BE2C (cell line): ENCODE results near the gene NCOA6.

ENCODE experiments used
- DNase-seq: peaks from one replicate; pipeline ENCODE4 v3.0.0-alpha.2; 2020
- H3K27me3 ChIP-seq: fragments of 250-450 bp; sonication (Bioruptor Pico); 2 replicates; pipeline ENCODE4 v1.5.1; 2020; ENCODE audit warnings: mild to moderate bottlenecking
- H3K36me3 ChIP-seq: fragments of 250-450 bp; sonication (Bioruptor Pico); 2 replicates; pipeline ENCODE4 v1.5.1; 2020; ENCODE audit warnings: mild to moderate bottlenecking
- H3K4me1 ChIP-seq: fragments of 250-450 bp; sonication (Bioruptor Pico); 2 replicates; pipeline ENCODE4 v1.5.1; 2020
- H3K4me3 ChIP-seq: 2 replicates; pipeline ENCODE4 v1.5.1; 2011; ENCODE audit warnings: low read depth, low read length
- H3K9me3 ChIP-seq: fragments of 250-450 bp; sonication (Bioruptor Pico); 2 replicates; pipeline ENCODE4 v1.5.1; 2020
- TF ChIP-seq, protein P1 (sequence below): IDR thresholded peaks from 2 replicates; pipeline ENCODE4 v1.5.1; 2012; ENCODE audit warnings: mild to moderate bottlenecking, low read depth, low read length

The NCOA6 gene

DNA sequence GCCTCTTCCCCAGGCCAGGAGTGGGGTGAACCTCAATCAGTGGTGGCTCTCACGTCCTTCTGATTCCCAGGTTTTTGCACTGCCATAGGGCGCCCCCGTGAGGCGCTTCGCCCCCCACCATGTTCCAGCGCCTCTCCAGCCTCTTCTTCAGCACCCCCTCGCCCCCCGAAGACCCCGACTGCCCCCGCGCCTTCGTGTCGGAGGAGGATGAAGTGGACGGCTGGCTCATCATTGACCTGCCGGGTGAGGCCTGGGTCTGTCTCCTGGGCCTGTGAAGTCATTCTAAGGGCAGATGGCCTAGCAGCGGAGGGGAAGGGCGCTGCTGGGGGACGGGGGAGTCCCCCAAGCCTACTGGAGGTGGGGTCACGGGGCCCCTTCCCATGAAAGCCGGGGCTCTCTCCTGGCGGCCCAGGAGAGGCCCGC lies 116.8 kb downstream of the NCOA6 start:
- Histone ChIP-seq H3K4me1 (peaks cover 14% of the 10 kb centered on the region), H3K27me3 (no peaks in the 10 kb centered on the region)

DNA sequence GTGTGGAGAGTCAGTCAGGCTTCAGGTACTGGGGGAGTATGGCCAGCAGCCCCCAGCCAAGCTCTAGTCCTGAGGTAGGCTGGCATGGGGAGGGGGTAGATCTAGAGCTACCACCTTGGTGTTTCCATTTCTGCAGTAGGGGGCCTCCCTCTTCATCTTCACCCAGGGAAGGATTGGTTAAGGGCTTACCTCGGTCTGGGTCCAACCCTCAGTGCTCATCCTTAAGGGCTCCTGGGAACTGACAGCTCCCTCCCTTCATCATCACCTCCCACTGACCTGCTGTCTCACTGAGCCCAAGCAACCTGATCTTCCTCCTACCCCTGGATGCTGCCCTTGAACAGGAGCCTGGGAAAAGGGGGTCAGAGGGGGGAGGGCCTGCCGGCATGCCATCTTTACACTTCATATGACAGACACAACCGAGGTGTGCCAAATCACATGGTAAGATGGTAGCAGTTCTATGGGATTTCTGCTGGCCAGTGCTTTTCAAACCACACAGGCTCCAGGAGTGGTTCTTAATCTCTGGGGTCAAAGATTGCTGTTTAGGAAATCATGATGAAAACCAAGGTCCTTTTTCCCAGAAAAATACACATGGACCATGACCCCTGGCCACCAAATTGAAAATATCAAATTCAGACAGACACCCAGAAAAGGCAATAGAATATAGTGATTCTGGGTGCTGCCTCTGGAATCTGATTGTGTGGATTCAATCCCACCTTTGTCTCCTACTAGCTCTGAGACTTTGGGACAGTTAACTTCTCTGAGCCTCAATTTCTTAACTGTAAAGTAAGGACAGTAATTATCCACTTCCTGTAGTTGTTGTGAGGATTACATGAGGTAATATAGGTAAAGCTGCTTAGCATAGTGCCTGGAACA lies 118.3 kb downstream of the NCOA6 start:
- Histone ChIP-seq H3K4me3 (no peak overlapping the region), H3K36me3 (no peaks in the 10 kb centered on the region), H3K9me3 (no peaks in the 10 kb centered on the region), H3K4me1 (peaks cover 6% of the 10 kb centered on the region; the same call in 1 of the 2 replicates), H3K27me3 (no peaks in the 10 kb centered on the region)
- TF ChIP-seq, protein P1, sequence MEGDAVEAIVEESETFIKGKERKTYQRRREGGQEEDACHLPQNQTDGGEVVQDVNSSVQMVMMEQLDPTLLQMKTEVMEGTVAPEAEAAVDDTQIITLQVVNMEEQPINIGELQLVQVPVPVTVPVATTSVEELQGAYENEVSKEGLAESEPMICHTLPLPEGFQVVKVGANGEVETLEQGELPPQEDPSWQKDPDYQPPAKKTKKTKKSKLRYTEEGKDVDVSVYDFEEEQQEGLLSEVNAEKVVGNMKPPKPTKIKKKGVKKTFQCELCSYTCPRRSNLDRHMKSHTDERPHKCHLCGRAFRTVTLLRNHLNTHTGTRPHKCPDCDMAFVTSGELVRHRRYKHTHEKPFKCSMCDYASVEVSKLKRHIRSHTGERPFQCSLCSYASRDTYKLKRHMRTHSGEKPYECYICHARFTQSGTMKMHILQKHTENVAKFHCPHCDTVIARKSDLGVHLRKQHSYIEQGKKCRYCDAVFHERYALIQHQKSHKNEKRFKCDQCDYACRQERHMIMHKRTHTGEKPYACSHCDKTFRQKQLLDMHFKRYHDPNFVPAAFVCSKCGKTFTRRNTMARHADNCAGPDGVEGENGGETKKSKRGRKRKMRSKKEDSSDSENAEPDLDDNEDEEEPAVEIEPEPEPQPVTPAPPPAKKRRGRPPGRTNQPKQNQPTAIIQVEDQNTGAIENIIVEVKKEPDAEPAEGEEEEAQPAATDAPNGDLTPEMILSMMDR, result no peak
- no peak for DNase-seq

More for the DNA sequence above, 116.8 kb downstream of the NCOA6 start:
- TF ChIP-seq, protein P1, result peak; percentile 56
- Histone ChIP-seq H3K36me3 (no peaks in the 10 kb centered on the region; the same call in 1 of the 2 replicates), H3K4me3 (peak overlapping the region; percentile 64), H3K9me3 (no peaks in the 10 kb centered on the region)
- peak; percentile 72 for DNase-seq

DNA sequence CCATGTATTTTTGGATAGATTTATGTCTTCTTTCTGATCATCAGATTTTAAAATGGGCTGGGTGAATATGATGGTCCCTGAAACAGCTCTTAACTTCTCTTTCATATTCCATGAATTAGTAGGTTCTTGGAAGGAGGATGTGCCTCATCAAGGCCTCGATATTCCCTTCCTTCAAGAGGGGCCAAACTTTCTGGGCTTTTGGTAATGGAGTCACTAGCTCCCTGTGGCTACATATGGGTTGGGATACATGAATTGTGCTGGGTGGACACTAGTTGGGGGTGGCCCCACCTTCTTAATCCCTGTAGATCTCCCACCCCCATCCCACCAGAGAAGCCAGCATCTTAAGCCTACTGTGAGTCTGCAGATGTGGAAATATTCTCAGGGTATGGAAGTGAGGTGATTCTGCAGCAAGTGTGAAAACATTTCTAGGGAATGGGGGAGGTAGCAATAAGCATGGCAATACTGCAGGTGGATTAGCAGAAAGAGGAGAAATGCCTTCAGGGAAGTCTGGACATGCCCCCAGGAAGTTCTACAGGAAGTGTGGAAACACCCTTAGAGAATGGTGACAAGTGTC lies 119.1 kb downstream of the NCOA6 start:
- Histone ChIP-seq H3K9me3 (no peaks in the 10 kb centered on the region), H3K4me3 (no peak overlapping the region), H3K27me3 (no peaks in the 10 kb centered on the region), H3K4me1 (peaks cover 6% of the 10 kb centered on the region; the same call in 1 of the 2 replicates), H3K36me3 (no peaks in the 10 kb centered on the region)
- DNase-seq, result no peak
- TF ChIP-seq, protein P1, result no peak

DNA sequence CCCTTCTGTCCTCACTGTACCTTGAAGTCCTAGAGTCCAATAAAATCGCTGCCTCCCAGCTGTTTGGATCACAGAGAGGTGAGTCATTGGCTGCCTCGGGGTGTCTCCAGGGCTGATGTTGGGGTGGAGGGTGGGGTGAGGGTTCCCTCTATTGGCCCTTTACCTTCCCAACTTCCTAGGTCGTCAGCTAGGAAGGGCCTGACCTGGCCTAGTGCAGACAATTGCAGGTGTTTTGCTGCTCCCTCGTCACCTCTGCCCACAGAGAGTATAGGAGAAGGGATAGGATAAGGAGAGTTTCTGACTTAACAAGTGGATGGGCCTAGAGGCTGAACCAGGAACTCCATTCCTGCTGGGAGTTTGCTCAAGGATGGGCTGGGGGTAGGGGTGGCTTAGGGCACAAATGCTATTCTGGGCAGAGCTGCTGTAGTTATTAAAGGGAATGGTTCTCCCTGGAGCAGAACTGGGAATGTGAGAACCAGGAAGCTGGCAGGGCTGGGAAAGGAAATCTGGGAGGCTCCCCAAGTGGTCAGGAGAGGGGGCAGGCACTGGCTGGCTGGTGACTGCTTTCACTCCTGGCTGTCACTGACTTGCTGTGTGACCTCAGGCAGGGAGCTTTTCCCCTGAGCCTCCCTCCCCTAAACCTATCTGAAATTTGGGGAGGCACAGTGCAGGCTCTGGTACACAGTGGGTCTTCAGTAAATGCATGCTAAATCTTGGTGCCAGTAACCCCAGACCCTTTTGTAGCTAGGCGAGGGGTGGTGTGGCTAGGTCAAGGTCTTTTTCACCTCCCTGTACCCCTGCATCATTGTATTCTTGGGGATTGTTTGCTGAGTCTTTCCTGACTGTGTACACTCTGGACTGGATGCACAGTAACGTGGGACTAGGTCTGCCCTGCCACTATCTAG lies 119.8 kb downstream of the NCOA6 start:
- TF ChIP-seq, protein P1, result no peak
- Histone ChIP-seq H3K36me3 (no peaks in the 10 kb centered on the region), H3K4me3 (no peak overlapping the region), H3K9me3 (no peaks in the 10 kb centered on the region), H3K27me3 (no peaks in the 10 kb centered on the region), H3K4me1 (peaks cover 6% of the 10 kb centered on the region; the same call in 1 of the 2 replicates)
- DNase-seq, result no peak

DNA sequence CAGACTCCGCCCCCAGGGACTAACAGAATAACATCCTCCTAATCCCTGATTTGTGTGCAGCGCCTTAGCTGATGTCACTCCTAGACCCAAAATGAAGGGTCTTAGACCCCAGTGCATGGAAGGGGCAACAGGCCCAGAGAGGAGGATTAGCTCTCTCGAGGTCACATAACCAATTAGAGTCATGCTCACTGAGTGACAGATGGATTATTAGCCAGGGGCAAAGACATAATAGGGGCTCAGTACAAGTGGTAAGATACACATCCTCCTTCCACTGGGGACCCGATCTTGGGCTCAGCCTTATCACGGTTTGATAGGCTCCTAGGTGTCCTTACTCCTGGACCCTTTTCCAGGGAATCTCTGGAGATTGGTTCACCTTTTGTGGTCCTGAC lies 120.4 kb downstream of the NCOA6 start:
- no peaks in the 10 kb centered on the region for H3K36me3 ChIP-seq
- no peaks in the 10 kb centered on the region for H3K9me3 ChIP-seq
- no peak for DNase-seq
- peak overlapping the region; percentile 64 for H3K4me3 ChIP-seq
- no peaks in the 10 kb centered on the region for H3K27me3 ChIP-seq
- TF ChIP-seq, protein P1, result no peak
- H3K4me1 ChIP-seq, result peaks cover 6% of the 10 kb centered on the region; the same call in 1 of the 2 replicates
